Embryonic facial prominence (tissue), 1 donor: ENCODE results near the gene CHAF1A.

Experiments used
- DNase-seq: peaks from one replicate; pipeline ENCODE4 v3.0.0-alpha.2; 2016; ENCODE audit errors: extremely low spot score

The CHAF1A gene

GRCh38 chr19:4456843-4457653 lies 54.6 kb downstream of the CHAF1A start:
- DNase-seq, result peak; percentile 40

- DNase-seq, result peak; percentile 97
These were observed 55.4 kb downstream of the CHAF1A start, which contains the start of gene UBXN6 for GRCh38 chr19:4457654-4458395. Gene UBXN6, minus strand, starts transcription at chr19:4457794. Its CDS starts 97 bp downstream, at chr19:4457697.

GRCh38 chr19:4464815-4465581 lies 62.6 kb downstream of the CHAF1A start:
- no peak for DNase-seq

GRCh38 chr19:4467835-4468234 lies 65.4 kb downstream of the CHAF1A start:
- no peak for DNase-seq

- peak; percentile 100 for DNase-seq
These were observed 69.1 kb downstream of the CHAF1A start for GRCh38 chr19:4471403-4472173.

DNA sequence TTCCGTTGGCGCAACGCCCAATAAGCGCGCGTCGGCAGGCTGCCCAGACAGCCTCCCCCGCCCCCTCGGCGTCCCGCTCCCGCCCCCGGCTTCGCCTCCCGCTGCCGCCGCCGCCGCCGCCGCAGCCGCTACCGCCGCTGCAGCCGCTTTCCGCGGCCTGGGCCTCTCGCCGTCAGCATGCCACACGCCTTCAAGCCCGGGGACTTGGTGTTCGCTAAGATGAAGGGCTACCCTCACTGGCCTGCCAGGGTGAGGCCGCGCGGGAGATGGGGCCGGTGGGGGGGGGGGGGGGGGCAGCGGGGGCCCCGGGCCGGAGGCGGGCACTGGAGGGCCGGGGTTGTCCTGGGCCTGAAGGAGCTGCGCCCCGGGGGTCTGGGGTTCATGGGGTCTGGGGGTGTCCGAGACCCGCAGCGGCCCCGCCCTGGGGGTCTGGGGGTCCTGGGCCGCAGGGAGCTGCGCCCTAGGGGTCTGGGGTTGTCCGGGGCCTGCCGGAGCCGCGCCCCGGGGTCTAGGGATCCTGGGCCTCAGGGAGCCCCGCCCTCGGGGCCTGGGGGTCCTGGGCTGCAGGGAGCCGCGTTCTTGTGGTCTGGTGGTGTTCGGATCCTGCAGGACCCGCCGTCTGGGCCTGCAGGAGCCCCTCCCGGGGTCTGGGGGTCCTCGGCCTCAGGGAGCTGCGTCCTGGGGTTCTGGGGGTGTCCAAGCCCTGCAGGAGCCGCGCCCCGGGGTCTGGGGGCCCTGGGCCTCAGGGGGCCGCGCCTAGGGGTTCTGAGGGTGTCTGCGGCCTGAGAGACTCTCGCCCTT lies 69.9 kb downstream of the CHAF1A start, which contains the start of gene HDGFL2:
TSS of gene HDGFL2 (plus strand) at position 124 of the 801 bp plus-strand sequence. CDS start at position 178, 54 bp downstream.
- no peak for DNase-seq

- no peak for DNase-seq
These were observed 70.7 kb downstream of the CHAF1A start for GRCh38 chr19:4473011-4473762.

GRCh38 chr19:4473763-4474513 lies 71.5 kb downstream of the CHAF1A start:
- DNase-seq, result no peak

DNA sequence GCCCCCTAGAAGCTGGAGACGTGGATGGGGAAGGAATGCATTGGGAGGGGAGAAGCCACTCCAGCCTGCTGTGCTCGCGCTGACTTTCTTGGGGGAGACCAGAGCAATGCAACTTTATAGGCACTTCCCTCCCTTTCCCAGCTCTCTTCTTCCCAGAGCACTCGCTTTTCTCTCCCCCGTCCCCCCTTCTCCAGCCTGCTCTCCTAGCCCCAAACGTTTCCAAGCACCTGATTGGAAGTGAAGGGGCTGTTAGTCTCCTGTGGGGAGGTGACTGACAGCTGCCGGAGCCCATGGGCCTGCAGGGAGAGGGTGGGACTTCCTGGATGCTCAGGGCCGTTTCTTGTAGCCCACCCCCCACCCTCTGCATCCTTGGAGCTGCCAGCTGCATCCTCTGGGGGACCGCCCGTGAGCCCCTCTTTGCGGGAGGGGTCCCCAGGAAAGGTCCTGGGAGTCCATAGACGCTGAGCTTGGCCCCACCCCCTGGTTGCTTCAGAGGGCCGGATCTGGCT lies 72.1 kb downstream of the CHAF1A start:
- DNase-seq, result peak; percentile 65

GRCh38 chr19:4477034-4477801 lies 74.8 kb downstream of the CHAF1A start:
- no peak for DNase-seq

DNA sequence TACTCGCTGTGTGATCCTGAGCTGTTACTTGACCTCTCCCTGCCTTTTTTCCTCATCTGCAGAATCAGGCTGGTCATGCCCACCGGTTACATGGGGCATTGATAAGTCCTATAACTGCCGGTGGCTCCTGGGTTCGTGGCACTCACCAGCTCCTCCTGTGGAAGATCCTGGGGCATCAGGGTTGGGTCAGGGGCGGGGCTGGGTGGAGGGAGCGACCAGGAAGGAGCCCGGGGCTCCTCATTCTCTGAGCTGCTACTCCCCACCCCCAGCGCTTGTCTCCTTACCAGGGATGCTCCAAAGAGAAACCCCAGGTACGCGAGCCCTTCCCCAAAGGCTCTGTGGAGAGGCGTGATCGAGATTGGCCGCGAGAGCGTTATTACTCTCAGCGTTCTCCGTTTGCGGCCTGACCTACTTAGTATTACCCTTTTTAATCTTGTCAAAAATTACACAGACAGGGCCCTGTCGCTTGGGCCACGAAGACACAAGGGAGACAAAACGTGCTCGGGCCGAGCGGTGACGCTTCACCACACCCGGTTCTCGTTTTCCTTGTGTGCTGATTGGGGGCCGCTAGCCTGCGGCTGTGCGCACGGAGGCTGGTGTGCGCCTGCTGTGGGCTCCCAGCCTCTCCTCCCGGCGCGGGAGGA lies 80.4 kb downstream of the CHAF1A start:
- DNase-seq, result no peak

GRCh38 chr19:4483385-4483784 lies 80.9 kb downstream of the CHAF1A start:
- DNase-seq, result no peak

- DNase-seq, result no peak
These were observed 85.1 kb downstream of the CHAF1A start for GRCh38 chr19:4487572-4487971.

DNA sequence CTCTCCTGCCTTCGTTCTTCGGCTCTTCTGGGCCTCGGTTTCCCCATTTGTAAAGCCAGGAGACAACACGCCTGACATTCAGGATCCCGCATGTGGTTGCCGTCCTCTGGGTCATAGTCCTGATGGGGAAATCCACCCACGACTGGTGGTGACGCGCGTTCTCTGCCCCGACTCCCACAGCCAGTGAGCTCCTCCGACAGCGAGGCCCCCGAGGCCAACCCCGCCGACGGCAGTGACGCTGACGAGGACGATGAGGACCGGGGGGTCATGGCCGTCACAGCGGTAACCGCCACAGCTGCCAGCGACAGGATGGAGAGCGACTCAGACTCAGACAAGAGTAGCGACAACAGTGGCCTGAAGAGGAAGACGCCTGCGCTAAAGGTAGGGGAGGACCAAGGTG lies 86.1 kb downstream of the CHAF1A start:
- DNase-seq, result no peak

- no peak for DNase-seq
These were observed 89.0 kb downstream of the CHAF1A start for GRCh38 chr19:4491446-4491845.

DNA sequence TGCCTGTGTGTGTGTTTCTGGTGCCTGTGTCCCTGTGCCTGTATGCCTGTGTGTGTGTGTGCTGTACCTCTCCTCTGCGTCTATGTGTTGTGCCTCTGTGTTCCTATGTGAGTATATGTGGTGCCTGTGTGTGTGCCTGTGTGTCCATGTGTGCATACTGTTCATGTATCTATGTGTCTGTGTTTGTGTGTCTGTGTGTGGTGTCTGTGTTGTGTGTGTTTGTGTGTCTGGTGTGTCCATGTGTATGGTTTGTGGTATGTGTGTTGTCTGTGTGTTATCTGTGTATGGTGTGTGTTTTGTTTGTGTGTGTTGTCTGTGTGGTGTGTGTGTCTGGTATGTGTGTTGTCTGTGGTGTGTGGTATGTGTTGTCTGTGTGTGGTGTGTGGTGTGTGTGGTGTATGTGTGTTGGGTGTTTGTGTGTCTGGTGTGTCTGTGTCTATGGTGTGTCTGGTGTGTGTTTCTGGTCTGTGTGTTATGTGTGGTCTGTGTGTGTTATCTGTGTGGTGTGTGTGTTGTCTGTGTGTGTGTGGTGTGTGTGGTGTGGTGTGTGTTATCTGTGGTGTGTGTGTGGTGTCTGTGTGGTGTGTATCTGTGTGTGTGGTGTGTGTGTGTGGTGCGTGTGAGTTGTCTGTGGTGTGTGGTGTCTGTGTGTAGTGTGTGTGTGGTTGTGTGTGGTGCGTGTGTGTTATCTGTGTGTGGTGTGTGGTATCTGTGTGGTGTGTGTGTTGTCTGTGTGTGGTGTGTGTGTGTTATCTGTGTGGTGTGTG lies 90.1 kb downstream of the CHAF1A start:
- no peak for DNase-seq
